ENCODE measurements around the gene DNASE1L1. TPM values are rescaled to one million over a fixed set of nuclear protein-coding genes. Genes with fewer than 3 reads are reported as not detected.

Gene DNASE1L1
- total RNA-seq, 1 donor from 2014 or later = 9.3 TPM

DNA sequence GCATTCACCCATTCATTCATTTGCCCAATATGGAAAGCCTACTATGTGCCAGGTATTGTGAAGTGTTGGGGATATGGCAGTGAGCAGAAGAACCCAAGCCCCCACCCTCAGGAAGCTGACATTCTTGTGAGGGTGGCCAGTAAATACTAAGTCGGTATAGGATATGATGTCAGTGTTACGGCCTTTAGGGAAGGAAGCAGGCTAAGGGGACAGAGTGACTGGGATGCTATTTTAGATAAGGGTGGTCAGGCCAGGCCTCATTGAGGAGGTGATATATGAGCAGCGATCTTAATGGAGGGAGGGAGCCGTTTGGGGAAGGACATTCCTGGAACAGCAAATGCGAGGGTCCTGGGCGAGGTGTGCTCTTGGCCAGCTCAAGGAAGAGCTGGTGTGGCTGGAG, 21.4 kb upstream of the DNASE1L1 start:
- Mint-ChIP-seq H3K27ac (ENCODE audit: unreplicated experiment) (peak overlapping the region; percentile 35), H3K9me3 (no peaks in the 10 kb centered on the region), H3K27me3 (ENCODE audit: low read depth) (no peaks in the 10 kb centered on the region), H3K36me3 (ENCODE audit: low read depth) (peaks cover 15% of the 10 kb centered on the region), H3K4me3 (peak overlapping the region; percentile 69), H3K4me1 (peaks cover 20% of the 10 kb centered on the region)
- no peak for DNase-seq (ENCODE audit: low read depth, low spot score)
- TF ChIP-seq, protein P1, sequence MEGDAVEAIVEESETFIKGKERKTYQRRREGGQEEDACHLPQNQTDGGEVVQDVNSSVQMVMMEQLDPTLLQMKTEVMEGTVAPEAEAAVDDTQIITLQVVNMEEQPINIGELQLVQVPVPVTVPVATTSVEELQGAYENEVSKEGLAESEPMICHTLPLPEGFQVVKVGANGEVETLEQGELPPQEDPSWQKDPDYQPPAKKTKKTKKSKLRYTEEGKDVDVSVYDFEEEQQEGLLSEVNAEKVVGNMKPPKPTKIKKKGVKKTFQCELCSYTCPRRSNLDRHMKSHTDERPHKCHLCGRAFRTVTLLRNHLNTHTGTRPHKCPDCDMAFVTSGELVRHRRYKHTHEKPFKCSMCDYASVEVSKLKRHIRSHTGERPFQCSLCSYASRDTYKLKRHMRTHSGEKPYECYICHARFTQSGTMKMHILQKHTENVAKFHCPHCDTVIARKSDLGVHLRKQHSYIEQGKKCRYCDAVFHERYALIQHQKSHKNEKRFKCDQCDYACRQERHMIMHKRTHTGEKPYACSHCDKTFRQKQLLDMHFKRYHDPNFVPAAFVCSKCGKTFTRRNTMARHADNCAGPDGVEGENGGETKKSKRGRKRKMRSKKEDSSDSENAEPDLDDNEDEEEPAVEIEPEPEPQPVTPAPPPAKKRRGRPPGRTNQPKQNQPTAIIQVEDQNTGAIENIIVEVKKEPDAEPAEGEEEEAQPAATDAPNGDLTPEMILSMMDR (conservative IDR thresholded peaks at IDR 0.05) = no peak

DNA sequence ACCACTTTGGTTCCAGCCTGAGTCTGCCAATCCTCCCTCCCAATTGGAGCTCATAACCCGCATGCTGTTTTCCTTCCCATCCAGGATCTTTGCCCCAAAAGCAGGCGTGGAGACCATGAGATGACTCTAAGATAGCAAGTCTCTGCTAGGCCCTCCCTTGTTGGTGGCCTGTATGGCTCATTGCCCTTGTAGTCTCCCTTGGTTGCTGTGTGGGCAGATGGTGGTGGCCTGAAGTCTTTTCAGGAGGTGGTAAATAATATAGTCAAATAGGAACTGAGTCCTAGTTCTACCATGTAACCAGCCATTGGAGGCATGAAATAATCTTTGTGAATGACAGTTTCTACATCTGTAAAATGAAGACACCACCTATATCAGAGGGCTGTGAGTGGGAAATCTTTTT, 20.7 kb upstream of the DNASE1L1 start:
- Mint-ChIP-seq H3K4me3 (peak overlapping the region; percentile 85), H3K27ac (ENCODE audit: unreplicated experiment) (peak overlapping the region; percentile 57), H3K4me1 (peaks cover 20% of the 10 kb centered on the region), H3K36me3 (ENCODE audit: low read depth) (peaks cover 15% of the 10 kb centered on the region), H3K9me3 (no peaks in the 10 kb centered on the region), H3K27me3 (ENCODE audit: low read depth) (no peaks in the 10 kb centered on the region)
- TF ChIP-seq, protein P1 (conservative IDR thresholded peaks at IDR 0.05) = no peak
- no peak for DNase-seq (ENCODE audit: low read depth, low spot score)

DNA sequence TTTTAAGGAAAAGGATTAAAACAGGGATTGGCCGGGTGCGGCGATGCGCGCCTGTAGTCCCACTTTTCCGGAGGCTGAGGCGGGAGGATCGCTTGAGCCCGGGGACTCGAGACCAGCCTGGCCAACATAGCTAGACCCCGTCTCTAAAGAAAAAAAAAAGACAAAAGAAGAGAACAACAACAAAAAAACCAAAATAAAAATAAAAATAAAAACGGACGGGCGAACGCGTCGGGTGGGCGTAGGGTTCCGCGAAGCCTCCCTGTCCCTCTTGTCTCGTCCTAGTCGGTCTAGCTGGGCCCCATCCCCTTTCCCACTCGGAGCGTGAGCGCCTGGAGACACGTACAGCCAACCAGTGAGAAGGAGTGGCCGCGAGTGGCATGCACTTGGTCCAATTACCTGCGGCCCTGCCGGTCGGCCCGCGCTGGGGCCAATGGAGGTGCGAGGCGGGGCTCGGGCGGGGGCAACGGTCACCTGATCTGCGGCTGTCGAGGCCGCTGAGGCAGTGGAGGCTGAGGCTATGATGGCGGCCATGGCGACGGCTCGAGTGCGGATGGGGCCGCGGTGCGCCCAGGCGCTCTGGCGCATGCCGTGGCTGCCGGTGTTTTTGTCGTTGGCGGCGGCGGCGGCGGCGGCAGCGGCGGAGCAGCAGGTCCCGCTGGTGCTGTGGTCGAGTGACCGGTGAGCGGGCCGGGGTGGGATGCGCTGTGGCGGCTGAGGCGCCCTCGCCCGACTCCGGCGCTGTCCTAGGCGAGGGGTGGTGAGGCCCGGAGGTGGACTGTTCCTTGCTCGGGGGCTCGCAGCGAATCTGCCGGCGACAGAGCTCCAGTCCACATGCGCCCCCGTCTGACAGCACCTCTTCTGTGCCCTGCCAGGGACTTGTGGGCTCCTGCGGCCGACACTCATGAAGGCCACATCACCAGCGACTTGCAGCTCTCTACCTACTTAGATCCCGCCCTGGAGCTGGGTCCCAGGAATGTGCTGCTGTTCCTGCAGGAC, 19.4 kb upstream of the DNASE1L1 start, which contains the start of gene ATP6AP1:
Gene ATP6AP1, plus strand, starts transcription at position 502 of the 996 bp plus-strand sequence. Its CDS starts 16 bp downstream, at position 518.
- Mint-ChIP-seq H3K9me3 (no peaks in the 10 kb centered on the region), H3K4me3 (peak within 1 kb of the TSS; percentile 85), H3K27ac (ENCODE audit: unreplicated experiment) (no peak within 1 kb of the TSS), H3K4me1 (peaks cover 28% of the 10 kb centered on the region), H3K36me3 (ENCODE audit: low read depth) (peaks cover 14% of the 10 kb centered on the region), H3K27me3 (ENCODE audit: low read depth) (no peaks in the 10 kb centered on the region)
- TF ChIP-seq, protein P1 (conservative IDR thresholded peaks at IDR 0.05) = no peak
- DNase-seq (ENCODE audit: low read depth, low spot score) = peak; percentile 71

DNA sequence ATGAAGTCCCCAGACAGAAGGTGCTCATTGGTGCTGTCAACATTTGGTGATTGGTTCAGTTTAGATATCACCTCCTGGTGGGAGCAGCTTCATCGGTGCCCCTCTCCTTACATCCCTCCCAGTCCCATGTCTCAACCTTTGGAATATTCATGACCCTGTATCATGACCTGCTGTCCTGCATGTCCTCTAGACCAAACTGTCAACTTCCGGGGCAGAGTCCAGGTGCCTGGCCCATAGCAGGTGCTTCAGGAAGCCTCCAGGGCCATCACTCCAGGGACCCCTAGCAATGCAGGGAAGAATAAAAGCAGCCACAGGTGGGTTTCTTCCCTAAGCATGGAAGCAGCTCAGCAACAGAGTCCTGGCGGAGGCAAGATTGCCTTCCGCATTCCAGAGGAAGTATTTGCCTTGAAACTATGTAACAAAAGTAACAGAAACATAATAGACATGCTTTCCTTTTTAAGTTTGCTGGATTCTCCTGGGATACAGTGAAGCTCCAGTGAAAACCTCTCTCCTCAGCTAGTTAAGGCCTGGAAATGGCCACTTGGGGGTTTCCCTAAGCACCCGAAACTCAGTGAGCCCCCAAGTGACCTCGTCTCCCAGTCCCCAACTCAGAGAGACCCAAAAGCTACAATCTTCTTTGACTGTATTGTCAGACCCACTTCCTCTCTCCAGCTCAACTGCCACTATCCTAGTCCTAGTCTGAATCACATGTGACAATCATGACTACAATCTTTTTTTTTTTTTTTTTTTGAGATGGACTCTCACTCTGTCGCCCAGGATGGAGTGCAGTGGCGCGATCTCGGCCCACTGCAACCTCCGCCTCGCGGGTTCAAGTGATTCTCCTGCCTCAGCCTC, 18.1 kb upstream of the DNASE1L1 start:
- no peak for DNase-seq (ENCODE audit: low read depth, low spot score)
- TF ChIP-seq, protein P1 (conservative IDR thresholded peaks at IDR 0.05) = no peak
- peak overlapping the region; percentile 64 for H3K4me3 Mint-ChIP-seq
- no peaks in the 10 kb centered on the region for H3K27me3 Mint-ChIP-seq (ENCODE audit: low read depth)
- no peaks in the 10 kb centered on the region for H3K9me3 Mint-ChIP-seq
- no peak overlapping the region for H3K27ac Mint-ChIP-seq (ENCODE audit: unreplicated experiment)
- peaks cover 10% of the 10 kb centered on the region for H3K36me3 Mint-ChIP-seq (ENCODE audit: low read depth)
- H3K4me1 Mint-ChIP-seq = peaks cover 28% of the 10 kb centered on the region

DNA sequence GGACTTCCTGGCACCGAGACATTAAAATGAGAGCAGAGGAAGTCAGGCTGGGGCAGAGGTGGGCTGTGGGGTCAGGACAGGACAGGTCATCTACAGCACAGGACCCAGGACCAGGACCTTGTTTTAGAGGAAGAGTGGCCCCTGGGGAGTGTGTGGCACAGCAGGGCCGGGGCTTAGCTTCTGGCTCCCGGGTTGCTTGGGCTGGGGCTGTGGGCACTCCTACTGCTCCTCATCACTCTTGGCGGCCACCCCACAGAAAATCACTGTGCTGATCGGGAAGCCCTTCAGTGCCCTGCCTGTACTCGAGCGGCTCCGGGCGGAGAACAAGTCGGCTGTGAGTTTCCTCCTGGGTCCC, 11.3 kb upstream of the DNASE1L1 start:
- H3K27me3 Mint-ChIP-seq (ENCODE audit: low read depth) = no peaks in the 10 kb centered on the region
- TF ChIP-seq, protein P1 (conservative IDR thresholded peaks at IDR 0.05) = no peak
- no peak overlapping the region for H3K27ac Mint-ChIP-seq (ENCODE audit: unreplicated experiment)
- DNase-seq (ENCODE audit: low read depth, low spot score) = no peak
- H3K4me1 Mint-ChIP-seq = peaks cover 8% of the 10 kb centered on the region
- H3K9me3 Mint-ChIP-seq = no peaks in the 10 kb centered on the region
- peaks cover under 1% of the 10 kb centered on the region for H3K36me3 Mint-ChIP-seq (ENCODE audit: low read depth)
- no peak overlapping the region for H3K4me3 Mint-ChIP-seq

Data from neural crest cell (in vitro differentiated cells).